GM23338 (cell line): ENCODE results near the gene MED27. TPM values are rescaled to one million over a fixed set of nuclear protein-coding genes. Genes with fewer than 3 reads are reported as not detected.

Experiments
- ATAC-seq: fragments of 200-7000 bp; cut with Tn5 transposase; 3 replicates; pipeline ENCODE4 v1.9.1; 2020
- DNase-seq: peaks from one replicate; pipeline ENCODE4 v3.0.0-alpha.2; 2015; ENCODE audit warnings: low spot score
- H2AFZ ChIP-seq: fragments of 200-600 bp; sonication (generic); 2 replicates; pipeline ENCODE4 v1.8.0; 2016; ENCODE audit warnings: antibody characterized with exemption, mild to moderate bottlenecking, moderate library complexity
- H3F3A ChIP-seq: fragments of 200-600 bp; sonication (generic); replicated peaks from 2 replicates; pipeline ENCODE4 v1.8.0; 2017; ENCODE audit warnings: antibody characterized with exemption, mixed run types, low read depth
- H3K27ac ChIP-seq: fragments of 200-600 bp; sonication (generic); 2 replicates; pipeline ENCODE4 v1.6.1; 2016; ENCODE audit warnings: low read depth
- H3K27me3 ChIP-seq: fragments of 200-600 bp; sonication (generic); 2 replicates; pipeline ENCODE4 v1.8.0; 2016; ENCODE audit warnings: mild to moderate bottlenecking, mixed run types, moderate library complexity; ENCODE audit not compliant: insufficient read depth
- H3K36me3 ChIP-seq: fragments of 200-600 bp; sonication (generic); 2 replicates; pipeline ENCODE4 v1.8.0; 2016; ENCODE audit warnings: mild to moderate bottlenecking; ENCODE audit not compliant: insufficient read depth
- H3K4me1 ChIP-seq: fragments of 200-600 bp; sonication (generic); 2 replicates; pipeline ENCODE4 v1.8.0; 2016; ENCODE audit warnings: mild to moderate bottlenecking, moderate library complexity; ENCODE audit not compliant: insufficient read depth
- H3K4me2 ChIP-seq: fragments of 200-600 bp; sonication (generic); 2 replicates; pipeline ENCODE4 v1.7.1; 2017; ENCODE audit warnings: mixed run types
- H3K4me3 ChIP-seq: fragments of 200-600 bp; sonication (generic); 2 replicates; pipeline ENCODE4 v1.6.1; 2016; ENCODE audit warnings: mixed run types
- H3K79me2 ChIP-seq: fragments of 200-600 bp; sonication (generic); replicated peaks from 2 replicates; pipeline ENCODE4 v1.8.0; 2017; ENCODE audit warnings: mild to moderate bottlenecking; ENCODE audit not compliant: insufficient read depth
- H3K9me2 ChIP-seq: fragments of 200-600 bp; sonication (generic); 2 replicates; pipeline ENCODE4 v1.8.0; 2017; ENCODE audit not compliant: insufficient read depth
- H4K20me1 ChIP-seq: fragments of 200-600 bp; sonication (generic); replicated peaks from 2 replicates; pipeline ENCODE4 v1.8.0; 2017; ENCODE audit warnings: mild to moderate bottlenecking; ENCODE audit not compliant: insufficient read depth
- H3K27ac Mint-ChIP-seq: 2 replicates; pipeline ENCODE4 v1.8.0; 2020; ENCODE audit warnings: inconsistent platforms, mild to moderate bottlenecking, moderate library complexity, mixed read lengths
- H3K27me3 Mint-ChIP-seq: 3 replicates; pipeline ENCODE4 v1.8.0; 2022; ENCODE audit warnings: low read depth, mild to moderate bottlenecking, moderate library complexity, mixed read lengths, inconsistent platforms; ENCODE audit not compliant: insufficient read depth, poor library complexity
- H3K36me3 Mint-ChIP-seq: 3 replicates; pipeline ENCODE4 v1.8.0; 2021; ENCODE audit warnings: low read depth, mild to moderate bottlenecking, inconsistent platforms, moderate library complexity, mixed read lengths
- H3K4me1 Mint-ChIP-seq: 3 replicates; pipeline ENCODE4 v1.8.0; 2020; ENCODE audit warnings: mild to moderate bottlenecking, inconsistent platforms, mixed read lengths
- H3K4me3 Mint-ChIP-seq: 3 replicates; pipeline ENCODE4 v1.8.0; 2021; ENCODE audit warnings: moderate library complexity, mild to moderate bottlenecking, inconsistent platforms, mixed read lengths
- H3K9me3 Mint-ChIP-seq: 3 replicates; pipeline ENCODE4 v1.8.0; 2020; ENCODE audit warnings: moderate library complexity, mild to moderate bottlenecking, inconsistent platforms, mixed read lengths
- CREB1 ChIP-seq: fragments of 250-450 bp; sonication (Bioruptor Pico); IDR thresholded peaks from 2 replicates; pipeline ENCODE4 v1.5.0; 2020; ENCODE audit warnings: low read depth, mild to moderate bottlenecking, moderate library complexity
- EZH2phosphoT487 ChIP-seq: fragments of 200-600 bp; sonication (generic); IDR thresholded peaks from one replicate; pipeline ENCODE4 v1.8.1; 2018; ENCODE audit warnings: antibody characterized with exemption; ENCODE audit not compliant: unreplicated experiment
- JUNB ChIP-seq: IDR thresholded peaks from one replicate; pipeline ENCODE4 v1.6.1; 2016; ENCODE audit warnings: antibody characterized with exemption; ENCODE audit not compliant: unreplicated experiment
- ZNF114 ChIP-seq: fragments of 250-450 bp; sonication (Bioruptor Pico); IDR thresholded peaks from 2 replicates; pipeline ENCODE4 v1.5.0; 2020; ENCODE audit warnings: mild to moderate bottlenecking, moderate library complexity
- polyA plus RNA-seq: library from polyadenylated mRNA; unstranded; fragments of >200 nt; fragmentation: Nextera tagmentation; extraction: Ambion mirVana; gene quantifications from 2 replicates; pipeline ENCODE4 v1.2.1, GENCODE V29; 2016
- total RNA-seq: library from RNA; depleted of rRNA; stranded (reverse); fragments of >200 nt; shearing (Covaris generic); gene quantifications from 2 replicates; pipeline ENCODE4 v1.2.3, GENCODE V29; 2014
- TF ChIP-seq, protein P1 (sequence below): fragments of 250-450 bp; sonication (Bioruptor Pico); IDR thresholded peaks from 2 replicates; pipeline ENCODE4 v1.5.0; 2020; ENCODE audit warnings: mild to moderate bottlenecking, moderate library complexity

Gene MED27
- total and polyA plus RNA-seq, 2 experiments from 2014 or later = 30.6 to 35.0 TPM

DNA sequence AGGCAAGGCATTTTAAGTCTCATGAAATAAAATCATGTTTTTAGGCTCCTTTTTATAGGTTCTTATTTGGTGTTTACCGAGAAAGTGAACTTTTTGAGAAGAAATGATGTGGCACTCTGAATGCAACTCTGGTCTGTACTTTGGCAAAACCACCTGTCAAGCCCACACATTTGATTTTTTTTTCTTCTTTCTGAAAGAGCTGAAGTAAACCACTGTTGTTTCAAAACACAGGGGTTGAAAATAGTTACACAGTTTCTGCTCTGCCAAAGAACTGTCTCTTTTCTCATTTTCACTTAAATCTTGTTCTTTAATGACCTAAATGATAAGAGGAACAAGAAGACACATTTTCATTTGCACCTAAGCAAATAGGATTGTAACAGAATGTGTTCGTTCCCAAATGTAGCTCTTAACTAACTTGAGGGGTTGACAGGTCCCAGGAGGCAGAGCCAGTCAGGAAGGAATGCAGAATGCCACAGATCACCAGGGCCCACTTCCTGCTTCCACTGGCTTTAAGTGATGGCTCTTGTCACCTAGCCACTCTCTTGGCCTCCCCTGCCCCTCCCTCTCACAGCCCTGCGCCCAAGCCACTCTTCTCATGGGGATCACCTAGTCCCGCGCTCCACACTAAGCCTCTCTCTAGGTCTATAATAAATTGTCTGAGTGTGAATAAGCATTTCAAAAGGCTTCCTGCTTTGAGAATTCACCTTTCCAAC lies 47.3 kb downstream of the MED27 start:
- DNase-seq (peak; percentile 55), ATAC-seq (peak; percentile 60)
- Mint-ChIP-seq H3K36me3 (no peaks in the 10 kb centered on the region), H3K4me1 (peaks cover 71% of the 10 kb centered on the region), H3K9me3 (no peaks in the 10 kb centered on the region), H3K27me3 (peaks cover 4% of the 10 kb centered on the region), H3K4me3 (no peak overlapping the region), H3K27ac (no peak overlapping the region)
- Histone ChIP-seq H3K27ac (no peak overlapping the region), H3K36me3 (no peaks in the 10 kb centered on the region), H3K79me2 (peaks cover 89% of the 10 kb centered on the region), H3K4me3 (no peak overlapping the region), H4K20me1 (peaks cover 43% of the 10 kb centered on the region), H3K4me1 (peaks cover 56% of the 10 kb centered on the region), H3K27me3 (no peaks in the 10 kb centered on the region), H2AFZ (no peak overlapping the region), H3K9me2 (no peaks in the 10 kb centered on the region), H3F3A (0 out of 2 replicates have a peak, but pooled peaks cover 1% of the 10 kb centered on the region), H3K4me2 (peak overlapping the region; percentile 7; the same call in 1 of the 2 replicates)
- TF ChIP-seq JUNB (no peak), EZH2phosphoT487 (no peak), CREB1 (CRISPR knock-in tag) (no peak), ZNF114 (CRISPR knock-in tag) (no peak)
- TF ChIP-seq, protein P1, sequence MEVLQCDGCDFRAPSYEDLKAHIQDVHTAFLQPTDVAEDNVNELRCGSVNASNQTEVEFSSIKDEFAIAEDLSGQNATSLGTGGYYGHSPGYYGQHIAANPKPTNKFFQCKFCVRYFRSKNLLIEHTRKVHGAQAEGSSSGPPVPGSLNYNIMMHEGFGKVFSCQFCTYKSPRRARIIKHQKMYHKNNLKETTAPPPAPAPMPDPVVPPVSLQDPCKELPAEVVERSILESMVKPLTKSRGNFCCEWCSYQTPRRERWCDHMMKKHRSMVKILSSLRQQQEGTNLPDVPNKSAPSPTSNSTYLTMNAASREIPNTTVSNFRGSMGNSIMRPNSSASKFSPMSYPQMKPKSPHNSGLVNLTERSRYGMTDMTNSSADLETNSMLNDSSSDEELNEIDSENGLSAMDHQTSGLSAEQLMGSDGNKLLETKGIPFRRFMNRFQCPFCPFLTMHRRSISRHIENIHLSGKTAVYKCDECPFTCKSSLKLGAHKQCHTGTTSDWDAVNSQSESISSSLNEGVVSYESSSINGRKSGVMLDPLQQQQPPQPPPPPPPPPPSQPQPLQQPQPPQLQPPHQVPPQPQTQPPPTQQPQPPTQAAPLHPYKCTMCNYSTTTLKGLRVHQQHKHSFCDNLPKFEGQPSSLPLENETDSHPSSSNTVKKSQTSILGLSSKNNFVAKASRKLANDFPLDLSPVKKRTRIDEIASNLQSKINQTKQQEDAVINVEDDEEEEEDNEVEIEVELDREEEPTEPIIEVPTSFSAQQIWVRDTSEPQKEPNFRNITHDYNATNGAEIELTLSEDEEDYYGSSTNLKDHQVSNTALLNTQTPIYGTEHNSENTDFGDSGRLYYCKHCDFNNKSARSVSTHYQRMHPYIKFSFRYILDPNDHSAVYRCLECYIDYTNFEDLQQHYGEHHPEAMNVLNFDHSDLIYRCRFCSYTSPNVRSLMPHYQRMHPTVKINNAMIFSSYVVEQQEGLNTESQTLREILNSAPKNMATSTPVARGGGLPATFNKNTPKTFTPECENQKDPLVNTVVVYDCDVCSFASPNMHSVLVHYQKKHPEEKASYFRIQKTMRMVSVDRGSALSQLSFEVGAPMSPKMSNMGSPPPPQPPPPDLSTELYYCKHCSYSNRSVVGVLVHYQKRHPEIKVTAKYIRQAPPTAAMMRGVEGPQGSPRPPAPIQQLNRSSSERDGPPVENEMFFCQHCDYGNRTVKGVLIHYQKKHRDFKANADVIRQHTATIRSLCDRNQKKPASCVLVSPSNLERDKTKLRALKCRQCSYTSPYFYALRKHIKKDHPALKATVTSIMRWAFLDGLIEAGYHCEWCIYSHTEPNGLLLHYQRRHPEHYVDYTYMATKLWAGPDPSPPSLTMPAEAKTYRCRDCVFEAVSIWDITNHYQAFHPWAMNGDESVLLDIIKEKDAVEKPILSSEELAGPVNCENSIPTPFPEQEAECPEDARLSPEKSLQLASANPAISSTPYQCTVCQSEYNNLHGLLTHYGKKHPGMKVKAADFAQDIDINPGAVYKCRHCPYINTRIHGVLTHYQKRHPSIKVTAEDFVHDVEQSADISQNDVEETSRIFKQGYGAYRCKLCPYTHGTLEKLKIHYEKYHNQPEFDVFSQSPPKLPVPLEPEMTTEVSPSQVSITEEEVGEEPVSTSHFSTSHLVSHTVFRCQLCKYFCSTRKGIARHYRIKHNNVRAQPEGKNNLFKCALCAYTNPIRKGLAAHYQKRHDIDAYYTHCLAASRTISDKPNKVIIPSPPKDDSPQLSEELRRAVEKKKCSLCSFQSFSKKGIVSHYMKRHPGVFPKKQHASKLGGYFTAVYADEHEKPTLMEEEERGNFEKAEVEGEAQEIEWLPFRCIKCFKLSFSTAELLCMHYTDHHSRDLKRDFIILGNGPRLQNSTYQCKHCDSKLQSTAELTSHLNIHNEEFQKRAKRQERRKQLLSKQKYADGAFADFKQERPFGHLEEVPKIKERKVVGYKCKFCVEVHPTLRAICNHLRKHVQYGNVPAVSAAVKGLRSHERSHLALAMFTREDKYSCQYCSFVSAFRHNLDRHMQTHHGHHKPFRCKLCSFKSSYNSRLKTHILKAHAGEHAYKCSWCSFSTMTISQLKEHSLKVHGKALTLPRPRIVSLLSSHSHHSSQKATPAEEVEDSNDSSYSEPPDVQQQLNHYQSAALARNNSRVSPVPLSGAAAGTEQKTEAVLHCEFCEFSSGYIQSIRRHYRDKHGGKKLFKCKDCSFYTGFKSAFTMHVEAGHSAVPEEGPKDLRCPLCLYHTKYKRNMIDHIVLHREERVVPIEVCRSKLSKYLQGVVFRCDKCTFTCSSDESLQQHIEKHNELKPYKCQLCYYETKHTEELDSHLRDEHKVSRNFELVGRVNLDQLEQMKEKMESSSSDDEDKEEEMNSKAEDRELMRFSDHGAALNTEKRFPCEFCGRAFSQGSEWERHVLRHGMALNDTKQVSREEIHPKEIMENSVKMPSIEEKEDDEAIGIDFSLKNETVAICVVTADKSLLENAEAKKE (CRISPR knock-in tag) = no peak
